Activated T-helper 9 cell treated with anti-CD3 and anti-CD28 coated beads, Interleukin-2, amount 50 U/mL, for 16 hours (primary cell): Measurements from ENCODE around the gene SLC4A4.

Experiments used
- DNase-seq: peaks from one replicate; pipeline ENCODE4 v3.0.0-alpha.2; 2020; ENCODE audit warnings: low read depth

Gene SLC4A4

DNA sequence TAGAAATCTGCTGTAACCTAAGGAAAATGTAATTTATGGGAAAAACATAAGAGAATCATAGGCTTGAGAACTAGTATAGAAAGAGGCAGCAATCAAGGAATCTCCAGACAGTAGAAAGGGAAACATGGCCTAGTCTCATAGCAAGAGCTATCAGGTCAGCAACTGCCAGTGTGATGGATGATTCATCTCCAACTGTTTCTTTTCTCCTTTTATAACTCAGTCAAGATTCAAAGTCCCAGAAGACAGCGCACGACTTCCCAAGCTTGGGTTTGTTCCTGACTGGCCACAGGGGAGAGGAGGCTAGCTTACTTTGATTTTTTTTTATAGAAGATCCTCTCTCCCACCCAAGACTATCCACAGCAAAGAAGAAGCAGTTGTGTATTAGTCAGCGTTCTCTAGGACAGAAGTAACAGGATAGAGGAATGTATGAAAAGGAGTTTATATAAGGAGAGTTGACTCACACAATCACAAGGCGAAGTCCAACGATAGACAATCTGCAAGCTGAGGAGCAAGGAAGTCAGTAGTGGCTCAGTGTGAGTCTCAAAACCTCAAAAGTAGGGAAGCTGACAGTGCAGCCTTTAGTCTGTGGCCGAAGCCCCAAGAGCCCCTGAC, 263.6 kb downstream of the SLC4A4 start:
- no peak for DNase-seq

DNA sequence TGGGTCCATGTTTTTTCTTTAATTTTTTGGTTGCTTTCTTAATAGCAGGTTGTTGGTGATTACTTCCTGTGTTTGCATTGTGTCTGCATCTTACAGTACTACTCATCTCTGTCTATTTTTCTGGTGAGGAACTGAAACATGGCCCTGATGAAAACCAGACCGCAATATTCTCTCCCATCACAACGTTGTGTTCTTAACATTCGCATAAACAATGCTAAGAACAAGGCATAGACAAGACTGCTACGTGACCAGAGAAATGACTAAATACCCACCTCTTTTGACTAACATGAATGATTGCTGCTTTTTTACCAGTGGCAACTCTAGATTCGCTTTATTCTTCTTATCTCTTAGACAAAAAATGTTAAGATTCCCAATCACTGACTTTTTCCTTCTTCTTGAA, 266.0 kb downstream of the SLC4A4 start:
- DNase-seq: no peak

DNA sequence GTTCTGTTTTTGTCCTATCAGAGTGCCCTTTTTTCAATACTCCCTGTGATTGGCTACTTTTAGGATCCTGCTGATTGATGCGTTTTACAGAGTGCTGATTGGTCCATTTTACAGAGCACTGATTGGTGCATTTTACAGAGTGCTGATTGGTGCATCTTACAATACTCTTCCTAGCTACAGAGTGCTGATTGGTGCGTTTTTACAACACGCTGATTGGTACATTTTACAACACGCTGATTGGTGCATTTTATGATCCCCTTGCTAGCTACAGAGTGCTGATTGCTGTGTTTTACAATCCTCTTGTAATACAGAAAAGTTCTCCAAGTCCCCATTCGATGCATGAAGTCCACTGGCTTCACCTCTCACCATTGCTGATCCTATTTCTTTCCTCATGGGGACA, 268.3 kb downstream of the SLC4A4 start:
- no peak for DNase-seq

DNA sequence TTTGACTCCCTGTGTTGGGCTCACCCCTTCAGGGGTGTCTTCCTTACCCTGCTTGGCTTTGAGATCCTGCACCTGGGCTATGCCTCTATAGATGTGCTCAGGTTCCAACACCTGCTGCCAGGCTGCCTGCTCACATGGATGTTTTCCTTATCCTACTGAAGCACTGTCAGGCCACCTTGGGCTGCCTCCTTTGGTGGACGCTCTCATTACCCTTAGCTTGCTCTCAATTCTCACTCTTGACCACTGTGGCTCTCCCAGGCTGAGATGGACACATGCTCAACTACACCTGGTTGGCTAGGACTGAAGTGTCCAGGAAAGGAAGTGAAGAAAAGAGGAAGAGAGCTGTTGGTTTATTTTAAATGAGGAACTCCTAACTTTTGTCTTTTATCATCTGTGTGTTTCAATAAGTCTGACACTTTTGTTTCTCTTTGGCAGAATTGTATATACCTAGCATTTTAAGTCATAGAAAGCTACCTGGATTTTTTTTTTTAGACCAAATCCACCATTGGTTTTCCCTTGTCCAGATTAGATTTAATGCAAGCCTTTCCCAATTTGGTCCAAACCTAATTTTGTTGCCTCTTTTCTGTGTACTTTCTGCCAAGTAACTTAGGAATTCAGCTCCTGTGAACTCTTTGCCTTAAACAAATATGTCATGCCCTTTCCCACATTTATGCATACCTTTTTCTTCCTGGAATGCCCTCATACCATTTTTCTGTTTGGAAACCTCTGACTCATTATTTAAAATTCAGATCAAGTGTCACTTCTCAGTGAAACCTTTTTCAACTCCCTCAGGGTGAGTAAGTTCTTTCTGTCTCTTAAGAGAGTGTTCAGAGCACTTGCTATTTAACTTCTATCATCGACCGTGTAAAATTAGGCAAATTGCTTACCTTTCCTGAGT, 269.2 kb downstream of the SLC4A4 start:
- DNase-seq: no peak

DNA sequence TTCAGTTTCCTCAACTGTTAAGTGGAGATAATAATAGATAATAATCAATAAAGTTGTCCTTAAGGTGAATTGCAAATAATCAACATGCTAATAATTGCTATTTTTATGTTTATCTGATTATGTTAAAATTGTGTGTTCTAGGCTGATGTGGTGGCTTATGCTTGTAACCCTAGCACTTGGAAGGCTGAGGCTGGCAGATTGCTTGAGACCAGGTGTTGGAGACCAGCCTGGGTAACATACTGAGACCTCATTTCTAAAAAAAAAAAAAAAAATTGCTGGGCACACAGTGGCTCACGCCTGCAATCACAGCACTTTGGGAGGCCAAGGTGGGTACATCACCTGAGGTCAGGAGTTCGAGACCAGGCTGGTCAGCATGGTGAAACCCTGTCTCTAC, 269.9 kb downstream of the SLC4A4 start:
- DNase-seq: no peak

DNA sequence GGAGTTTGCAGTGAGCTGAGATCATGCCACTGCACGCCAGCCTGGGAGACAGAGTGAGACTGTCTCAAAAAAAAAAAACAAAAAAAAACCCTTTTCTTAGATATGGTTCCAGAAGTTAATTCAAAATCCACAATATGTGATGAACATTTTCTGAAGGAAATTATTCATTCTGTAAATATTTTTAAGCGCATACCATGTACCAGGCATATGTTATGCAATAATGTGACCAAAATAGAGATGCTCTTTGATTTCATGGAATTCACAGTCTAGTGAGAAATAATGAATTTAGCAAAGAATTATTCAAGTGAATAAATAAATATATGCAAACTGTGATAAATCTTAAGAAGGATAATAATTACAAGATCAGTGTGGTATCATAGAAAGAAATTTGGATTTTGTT, 270.3 kb downstream of the SLC4A4 start:
- DNase-seq: no peak

DNA sequence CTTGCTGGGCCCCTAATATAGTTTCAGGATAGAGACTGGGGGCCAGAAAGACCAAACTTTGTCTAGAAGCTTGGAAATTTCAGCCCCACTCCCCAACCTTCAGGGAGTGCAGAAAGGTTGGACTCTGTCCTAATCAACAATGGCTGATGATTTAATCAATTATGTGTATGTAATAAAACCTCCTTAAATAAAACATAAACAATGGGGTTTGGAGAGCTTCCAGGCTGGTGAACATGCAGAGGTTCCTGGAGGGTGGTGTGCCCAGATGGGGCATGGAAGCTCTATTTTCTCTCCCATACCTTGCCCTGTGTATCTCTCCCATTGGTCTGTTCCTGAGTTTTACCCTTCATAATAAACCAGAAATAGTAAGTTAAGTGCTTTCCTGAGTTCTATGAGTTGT, 270.8 kb downstream of the SLC4A4 start:
- DNase-seq: no peak

DNA sequence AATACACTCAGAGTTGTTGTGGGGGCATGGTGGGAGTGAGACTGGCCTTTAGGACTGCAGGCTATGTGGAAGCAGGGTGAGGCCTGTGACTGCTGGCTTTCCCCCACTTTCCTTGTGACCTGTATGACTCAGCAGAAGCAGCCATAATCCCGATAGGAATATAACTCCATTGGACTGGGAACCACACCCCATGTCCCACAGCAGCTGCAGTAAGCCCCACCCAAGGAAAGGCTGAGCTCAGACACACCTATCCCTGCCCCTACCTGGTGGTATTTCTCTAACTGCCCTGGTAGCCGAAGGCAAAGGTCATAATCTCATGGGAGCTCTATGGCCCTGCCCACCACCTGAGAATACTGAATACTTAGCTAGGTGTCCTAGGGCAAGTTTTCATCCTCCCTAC, 275.8 kb downstream of the SLC4A4 start:
- no peak for DNase-seq

DNA sequence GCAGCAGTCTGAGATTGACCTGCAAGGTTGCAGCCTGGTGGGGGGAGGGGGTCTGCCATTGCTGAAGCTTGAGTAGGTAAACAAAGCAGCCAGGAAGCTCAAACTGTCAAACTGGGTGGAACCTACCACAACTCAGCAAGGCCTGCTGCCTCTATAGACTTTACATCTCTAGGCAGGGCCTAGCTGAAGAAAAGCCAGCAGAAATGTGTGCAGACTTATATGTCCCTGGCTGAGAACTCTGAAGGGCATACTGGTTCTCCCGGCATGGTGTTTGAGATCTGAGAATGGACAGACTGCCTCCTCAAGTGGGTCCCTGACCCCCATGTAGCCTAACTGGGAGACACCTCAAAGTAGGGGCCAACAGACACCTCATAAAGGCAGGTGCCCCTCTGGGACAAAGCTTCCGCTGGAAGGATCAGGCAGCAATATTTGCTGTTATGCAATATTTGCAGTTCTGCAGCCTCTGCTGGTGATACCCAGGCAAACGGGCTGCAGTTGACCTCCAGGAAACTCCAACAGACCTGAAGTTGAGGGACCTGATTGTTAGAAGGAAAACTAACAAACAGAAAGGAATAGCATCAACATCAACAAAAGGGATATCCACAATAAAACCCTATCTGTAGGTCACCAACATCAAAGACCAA, 277.5 kb downstream of the SLC4A4 start:
- no peak for DNase-seq
